IPS DF 6.9 (cell line): ENCODE data around the gene OR5D16.

Experiments
- DNase-seq: peaks from one replicate; pipeline ENCODE4 v3.0.0-alpha.2; 2013; ENCODE audit warnings: low read depth, low spot score
- H3K27ac ChIP-seq: one replicate; pipeline ENCODE4 v1.5.1; 2013; ENCODE audit warnings: low read length, control low read depth
- H3K27me3 ChIP-seq: 2 replicates; pipeline ENCODE4 v1.6.1; 2013; ENCODE audit warnings: mild to moderate bottlenecking, low read length; ENCODE audit not compliant: control insufficient read depth, insufficient read depth
- H3K36me3 ChIP-seq: 2 replicates; pipeline ENCODE4 v1.6.1; 2013; ENCODE audit warnings: low read length; ENCODE audit not compliant: control insufficient read depth, insufficient read depth
- H3K4me1 ChIP-seq: 2 replicates; pipeline ENCODE4 v1.6.1; 2013; ENCODE audit warnings: low read length; ENCODE audit not compliant: control insufficient read depth, insufficient read depth
- H3K4me3 ChIP-seq: 2 replicates; pipeline ENCODE4 v1.5.1; 2013; ENCODE audit warnings: mild to moderate bottlenecking, low read length
- H3K9me3 ChIP-seq: 2 replicates; pipeline ENCODE4 v1.6.1; 2013; ENCODE audit warnings: low read length, inconsistent platforms; ENCODE audit not compliant: control insufficient read depth, insufficient read depth
- WGBS: extraction: QIAGEN DNeasy Blood & Tissue Kit; methylation state at CpG from one replicate; pipeline ENCODE4 v1.1.7; 2013; ENCODE audit warnings: mixed read lengths, missing lambda C conversion rate; ENCODE audit not compliant: insufficient read length, insufficient coverage; 5-methylcytosine and 5-hydroxymethylcytosine counted together

OR5D16 gene

GRCh38 chr11:55838452-55838851 is at the start of gene OR5D16:
OR5D16 (plus strand) TSS chr11:55838752; CDS start chr11:55838752, 0 bp downstream.
- no CpG with 5 or more reads among the region's 3 CpGs for WGBS
- no peaks in the 10 kb centered on the region for H3K27me3 ChIP-seq
- no peak within 1 kb of the TSS for H3K4me3 ChIP-seq
- H3K9me3 ChIP-seq: peaks cover 1% of the 10 kb centered on the region; the same call in 1 of the 2 replicates
- DNase-seq: no peak
- no peak within 1 kb of the TSS for H3K27ac ChIP-seq
- H3K36me3 ChIP-seq: no peaks in the 10 kb centered on the region
- no peaks in the 10 kb centered on the region for H3K4me1 ChIP-seq

- WGBS: no CpG with 5 or more reads among the region's 1 CpG
- no peaks in the 10 kb centered on the region for H3K27me3 ChIP-seq
- no peaks in the 10 kb centered on the region for H3K36me3 ChIP-seq
- H3K4me3 ChIP-seq: no peak overlapping the region
- no peaks in the 10 kb centered on the region for H3K4me1 ChIP-seq
- no peak for DNase-seq
- H3K9me3 ChIP-seq: peaks cover 8% of the 10 kb centered on the region
- no peak overlapping the region for H3K27ac ChIP-seq
These were observed 46.9 kb upstream of the OR5D16 start for GRCh38 chr11:55791606-55792005.

GRCh38 chr11:55793321-55793720 is 45.2 kb upstream of the OR5D16 start:
- H3K36me3 ChIP-seq: no peaks in the 10 kb centered on the region
- no CpG with 5 or more reads among the region's 2 CpGs for WGBS
- no peaks in the 10 kb centered on the region for H3K4me1 ChIP-seq
- no peaks in the 10 kb centered on the region for H3K27me3 ChIP-seq
- H3K4me3 ChIP-seq: no peak overlapping the region
- DNase-seq: no peak
- H3K27ac ChIP-seq: no peak overlapping the region
- peaks cover 2% of the 10 kb centered on the region for H3K9me3 ChIP-seq

- Histone ChIP-seq H3K9me3 (peaks cover 2% of the 10 kb centered on the region), H3K36me3 (no peaks in the 10 kb centered on the region), H3K27me3 (no peaks in the 10 kb centered on the region), H3K4me3 (no peak within 1 kb of the TSS), H3K4me1 (no peaks in the 10 kb centered on the region), H3K27ac (no peak within 1 kb of the TSS)
- no peak for DNase-seq
These were observed 43.3 kb upstream of the OR5D16 start, which contains the start of gene OR5D14 for GRCh38 chr11:55795256-55795655. OR5D14 (plus strand) TSS chr11:55795556; CDS start chr11:55795556, 0 bp downstream.

- H3K27ac ChIP-seq: no peak overlapping the region
- no peaks in the 10 kb centered on the region for H3K36me3 ChIP-seq
- H3K27me3 ChIP-seq: no peaks in the 10 kb centered on the region
- no peak for DNase-seq
- no peak overlapping the region for H3K4me3 ChIP-seq
- no CpG with 5 or more reads among the region's 1 CpG for WGBS
- H3K4me1 ChIP-seq: no peaks in the 10 kb centered on the region
- 0 out of 2 replicates have a peak, but pooled peaks cover 2% of the 10 kb centered on the region for H3K9me3 ChIP-seq
These were observed 32.3 kb upstream of the OR5D16 start for GRCh38 chr11:55806248-55806647.

GRCh38 chr11:55811067-55811466 is 27.5 kb upstream of the OR5D16 start, which contains the start of gene OR5L1:
OR5L1 (plus strand) TSS chr11:55811367; CDS start chr11:55811467, 100 bp downstream.
- Histone ChIP-seq H3K27ac (no peak within 1 kb of the TSS), H3K9me3 (no peaks in the 10 kb centered on the region), H3K36me3 (no peaks in the 10 kb centered on the region), H3K27me3 (no peaks in the 10 kb centered on the region), H3K4me3 (no peak within 1 kb of the TSS), H3K4me1 (no peaks in the 10 kb centered on the region)
- DNase-seq: no peak
- no CpG with 5 or more reads among the region's 1 CpG for WGBS

GRCh38 chr11:55819330-55819729 is 19.2 kb upstream of the OR5D16 start, which contains the start of gene OR5D18:
OR5D18 (plus strand) TSS chr11:55819630; CDS start chr11:55819630, 0 bp downstream.
- H3K9me3 ChIP-seq: no peaks in the 10 kb centered on the region; the same call in 1 of the 2 replicates
- WGBS: no CpG with 5 or more reads among the region's 5 CpGs

GRCh38 chr11:55826919-55827318 is 11.6 kb upstream of the OR5D16 start, which contains the start of gene OR5L2:
OR5L2 (plus strand) TSS chr11:55827219; CDS start chr11:55827219, 0 bp downstream.
- no peak within 1 kb of the TSS for H3K27ac ChIP-seq
- no peaks in the 10 kb centered on the region for H3K36me3 ChIP-seq
- H3K4me1 ChIP-seq: no peaks in the 10 kb centered on the region
- no peak within 1 kb of the TSS for H3K4me3 ChIP-seq
- no peaks in the 10 kb centered on the region for H3K27me3 ChIP-seq
- DNase-seq: no peak
- peaks cover 4% of the 10 kb centered on the region for H3K9me3 ChIP-seq

More at GRCh38 chr11:55819330-55819729, 19.2 kb upstream of the OR5D16 start, which contains the start of gene OR5D18:
- no peak for DNase-seq
- Histone ChIP-seq H3K4me1 (no peaks in the 10 kb centered on the region), H3K27me3 (no peaks in the 10 kb centered on the region), H3K27ac (no peak within 1 kb of the TSS), H3K36me3 (no peaks in the 10 kb centered on the region), H3K4me3 (no peak within 1 kb of the TSS)

- WGBS: no CpG with 5 or more reads among the region's 2 CpGs
- H3K27ac ChIP-seq: no peak overlapping the region
- no peak for DNase-seq
- H3K36me3 ChIP-seq: no peaks in the 10 kb centered on the region
- peaks cover 1% of the 10 kb centered on the region; the same call in 1 of the 2 replicates for H3K9me3 ChIP-seq
- no peak overlapping the region for H3K4me3 ChIP-seq
- H3K4me1 ChIP-seq: no peaks in the 10 kb centered on the region
- no peaks in the 10 kb centered on the region for H3K27me3 ChIP-seq
These were observed 8.9 kb downstream of the OR5D16 start for GRCh38 chr11:55847453-55847852.

- Histone ChIP-seq H3K9me3 (peaks cover 1% of the 10 kb centered on the region; the same call in 1 of the 2 replicates), H3K4me1 (no peaks in the 10 kb centered on the region), H3K27me3 (no peaks in the 10 kb centered on the region), H3K4me3 (no peak overlapping the region), H3K27ac (no peak overlapping the region), H3K36me3 (no peaks in the 10 kb centered on the region)
- no peak for DNase-seq
These were observed 10.5 kb downstream of the OR5D16 start for GRCh38 chr11:55849037-55849436.

GRCh38 chr11:55852141-55852540 is 13.6 kb downstream of the OR5D16 start:
- H3K4me3 ChIP-seq: no peak overlapping the region
- no peaks in the 10 kb centered on the region for H3K36me3 ChIP-seq
- DNase-seq: no peak
- H3K4me1 ChIP-seq: no peaks in the 10 kb centered on the region
- H3K27ac ChIP-seq: no peak overlapping the region
- H3K9me3 ChIP-seq: peaks cover 1% of the 10 kb centered on the region; the same call in 1 of the 2 replicates
- WGBS: no CpG with 5 or more reads among the region's 1 CpG
- no peaks in the 10 kb centered on the region for H3K27me3 ChIP-seq
